Measurements from ENCODE around the gene ARL3.
"Not testable (repeated sequence)": the region's sequence is repeated elsewhere in the genome, so short reads cannot be mapped to it uniquely, and the experiment has no call there.

The ARL3 gene

GRCh38 chr10:102713814-102714620 lies at the start of gene ARL3:
ARL3 (minus strand) TSS chr10:102714397; CDS start chr10:102714275, 122 bp downstream.
- H3K9me3 ChIP-seq (ENCODE audit: control insufficient read depth, insufficient read depth, low read length) = no peaks in the 10 kb centered on the region
- peak within 1 kb of the TSS; percentile 89 for H3K27ac ChIP-seq (ENCODE audit: low read depth, low read length)
- H3K9ac ChIP-seq (ENCODE audit: low read depth, low read length) = peak within 1 kb of the TSS; percentile 85
- peak within 1 kb of the TSS; percentile 74 for H3K4me3 ChIP-seq (ENCODE audit: low read depth, low read length)
- no peaks in the 10 kb centered on the region for H3K27me3 ChIP-seq (ENCODE audit: control insufficient read depth, insufficient read depth, low read length)
- H3K4me1 ChIP-seq (ENCODE audit: control insufficient read depth, insufficient read depth, low read length) = peaks cover 23% of the 10 kb centered on the region
- H3K36me3 ChIP-seq (ENCODE audit: control insufficient read depth, insufficient read depth, low read length) = peaks cover 11% of the 10 kb centered on the region; the same call in 1 of the 2 replicates

GRCh38 chr10:102763037-102763607 lies 48.9 kb upstream of the ARL3 start:
- Histone ChIP-seq H3K9ac (ENCODE audit: low read depth, low read length) (no peak overlapping the region), H3K27me3 (ENCODE audit: control insufficient read depth, insufficient read depth, low read length) (no peaks in the 10 kb centered on the region), H3K27ac (ENCODE audit: low read depth, low read length) (no peak overlapping the region), H3K4me3 (ENCODE audit: low read depth, low read length) (no peak overlapping the region), H3K4me1 (ENCODE audit: control insufficient read depth, insufficient read depth, low read length) (no peaks in the 10 kb centered on the region), H3K36me3 (ENCODE audit: control insufficient read depth, insufficient read depth, low read length) (no peaks in the 10 kb centered on the region), H3K9me3 (ENCODE audit: control insufficient read depth, insufficient read depth, low read length) (no peaks in the 10 kb centered on the region)

- Histone ChIP-seq H3K36me3 (ENCODE audit: control insufficient read depth, insufficient read depth, low read length) (no peaks in the 10 kb centered on the region), H3K9ac (ENCODE audit: low read depth, low read length) (no peak overlapping the region), H3K27ac (ENCODE audit: low read depth, low read length) (no peak overlapping the region), H3K4me1 (ENCODE audit: control insufficient read depth, insufficient read depth, low read length) (no peaks in the 10 kb centered on the region), H3K27me3 (ENCODE audit: control insufficient read depth, insufficient read depth, low read length) (no peaks in the 10 kb centered on the region), H3K9me3 (ENCODE audit: control insufficient read depth, insufficient read depth, low read length) (no peaks in the 10 kb centered on the region), H3K4me3 (ENCODE audit: low read depth, low read length) (no peak overlapping the region)
These were observed 48.3 kb upstream of the ARL3 start for GRCh38 chr10:102762401-102763015.

- Histone ChIP-seq H3K36me3 (ENCODE audit: control insufficient read depth, insufficient read depth, low read length) (no peaks in the 10 kb centered on the region), H3K4me3 (ENCODE audit: low read depth, low read length) (no peak overlapping the region), H3K4me1 (ENCODE audit: control insufficient read depth, insufficient read depth, low read length) (no peaks in the 10 kb centered on the region), H3K9me3 (ENCODE audit: control insufficient read depth, insufficient read depth, low read length) (no peaks in the 10 kb centered on the region), H3K27ac (ENCODE audit: low read depth, low read length) (no peak overlapping the region), H3K27me3 (ENCODE audit: control insufficient read depth, insufficient read depth, low read length) (no peaks in the 10 kb centered on the region), H3K9ac (ENCODE audit: low read depth, low read length) (no peak overlapping the region)
These were observed 47.8 kb upstream of the ARL3 start for GRCh38 chr10:102761981-102762380.

GRCh38 chr10:102759497-102760210 lies 45.5 kb upstream of the ARL3 start:
- no peaks in the 10 kb centered on the region for H3K9me3 ChIP-seq (ENCODE audit: control insufficient read depth, insufficient read depth, low read length)
- H3K27me3 ChIP-seq (ENCODE audit: control insufficient read depth, insufficient read depth, low read length) = no peaks in the 10 kb centered on the region
- H3K36me3 ChIP-seq (ENCODE audit: control insufficient read depth, insufficient read depth, low read length) = no peaks in the 10 kb centered on the region
- no peak overlapping the region for H3K27ac ChIP-seq (ENCODE audit: low read depth, low read length)
- no peak overlapping the region for H3K4me3 ChIP-seq (ENCODE audit: low read depth, low read length)
- no peak overlapping the region for H3K9ac ChIP-seq (ENCODE audit: low read depth, low read length)
- no peaks in the 10 kb centered on the region for H3K4me1 ChIP-seq (ENCODE audit: control insufficient read depth, insufficient read depth, low read length)

GRCh38 chr10:102758933-102759262 lies 44.7 kb upstream of the ARL3 start:
- H3K9me3 ChIP-seq (ENCODE audit: control insufficient read depth, insufficient read depth, low read length); H3K4me1 ChIP-seq (ENCODE audit: control insufficient read depth, insufficient read depth, low read length); H3K4me3 ChIP-seq (ENCODE audit: low read depth, low read length); H3K9ac ChIP-seq (ENCODE audit: low read depth, low read length); H3K27me3 ChIP-seq (ENCODE audit: control insufficient read depth, insufficient read depth, low read length); H3K27ac ChIP-seq (ENCODE audit: low read depth, low read length); H3K36me3 ChIP-seq (ENCODE audit: control insufficient read depth, insufficient read depth, low read length): not testable (repeated sequence)

- Histone ChIP-seq H3K4me3 (ENCODE audit: low read depth, low read length) (no peak overlapping the region), H3K27ac (ENCODE audit: low read depth, low read length) (no peak overlapping the region), H3K9me3 (ENCODE audit: control insufficient read depth, insufficient read depth, low read length) (no peaks in the 10 kb centered on the region), H3K9ac (ENCODE audit: low read depth, low read length) (no peak overlapping the region), H3K4me1 (ENCODE audit: control insufficient read depth, insufficient read depth, low read length) (peaks cover under 1% of the 10 kb centered on the region; the same call in 1 of the 2 replicates), H3K36me3 (ENCODE audit: control insufficient read depth, insufficient read depth, low read length) (no peaks in the 10 kb centered on the region), H3K27me3 (ENCODE audit: control insufficient read depth, insufficient read depth, low read length) (no peaks in the 10 kb centered on the region)
These were observed 44.2 kb upstream of the ARL3 start for GRCh38 chr10:102758240-102758932.

GRCh38 chr10:102757323-102757722 lies 43.1 kb upstream of the ARL3 start:
- no peak overlapping the region for H3K4me3 ChIP-seq (ENCODE audit: low read depth, low read length)
- no peaks in the 10 kb centered on the region for H3K9me3 ChIP-seq (ENCODE audit: control insufficient read depth, insufficient read depth, low read length)
- H3K36me3 ChIP-seq (ENCODE audit: control insufficient read depth, insufficient read depth, low read length) = no peaks in the 10 kb centered on the region
- peaks cover 3% of the 10 kb centered on the region; the same call in 1 of the 2 replicates for H3K4me1 ChIP-seq (ENCODE audit: control insufficient read depth, insufficient read depth, low read length)
- no peaks in the 10 kb centered on the region for H3K27me3 ChIP-seq (ENCODE audit: control insufficient read depth, insufficient read depth, low read length)
- no peak overlapping the region for H3K9ac ChIP-seq (ENCODE audit: low read depth, low read length)
- no peak overlapping the region for H3K27ac ChIP-seq (ENCODE audit: low read depth, low read length)

- no peaks in the 10 kb centered on the region for H3K9me3 ChIP-seq (ENCODE audit: control insufficient read depth, insufficient read depth, low read length)
- no peaks in the 10 kb centered on the region for H3K36me3 ChIP-seq (ENCODE audit: control insufficient read depth, insufficient read depth, low read length)
- H3K9ac ChIP-seq (ENCODE audit: low read depth, low read length) = no peak overlapping the region
- H3K27me3 ChIP-seq (ENCODE audit: control insufficient read depth, insufficient read depth, low read length) = no peaks in the 10 kb centered on the region
- no peak overlapping the region for H3K4me3 ChIP-seq (ENCODE audit: low read depth, low read length)
- peak overlapping the region; percentile 0 for H3K27ac ChIP-seq (ENCODE audit: low read depth, low read length)
- peaks cover 3% of the 10 kb centered on the region; the same call in 1 of the 2 replicates for H3K4me1 ChIP-seq (ENCODE audit: control insufficient read depth, insufficient read depth, low read length)
These were observed 39.5 kb upstream of the ARL3 start for GRCh38 chr10:102753718-102754117.

- Histone ChIP-seq H3K4me1 (ENCODE audit: control insufficient read depth, insufficient read depth, low read length) (peaks cover 3% of the 10 kb centered on the region; the same call in 1 of the 2 replicates), H3K27me3 (ENCODE audit: control insufficient read depth, insufficient read depth, low read length) (no peaks in the 10 kb centered on the region), H3K9me3 (ENCODE audit: control insufficient read depth, insufficient read depth, low read length) (no peaks in the 10 kb centered on the region), H3K9ac (ENCODE audit: low read depth, low read length) (no peak overlapping the region), H3K27ac (ENCODE audit: low read depth, low read length) (peak overlapping the region; percentile 0), H3K4me3 (ENCODE audit: low read depth, low read length) (no peak overlapping the region), H3K36me3 (ENCODE audit: control insufficient read depth, insufficient read depth, low read length) (no peaks in the 10 kb centered on the region)
These were observed 38.9 kb upstream of the ARL3 start for GRCh38 chr10:102752934-102753664.

Data from HUES48 (cell line).